GM19467 (cell line): ENCODE results near the gene F10.
"Not testable (repeated sequence)": the region's sequence is repeated elsewhere in the genome, so short reads cannot be mapped to it uniquely, and the experiment has no call there.

ENCODE experiments used
- ATAC-seq: cut with Tn5 transposase; IDR thresholded peaks from one replicate; pipeline ENCODE4 v1.9.1; 2021; ENCODE audit warnings: mild to moderate bottlenecking, moderate library complexity; ENCODE audit not compliant: unreplicated experiment

The F10 gene

DNA sequence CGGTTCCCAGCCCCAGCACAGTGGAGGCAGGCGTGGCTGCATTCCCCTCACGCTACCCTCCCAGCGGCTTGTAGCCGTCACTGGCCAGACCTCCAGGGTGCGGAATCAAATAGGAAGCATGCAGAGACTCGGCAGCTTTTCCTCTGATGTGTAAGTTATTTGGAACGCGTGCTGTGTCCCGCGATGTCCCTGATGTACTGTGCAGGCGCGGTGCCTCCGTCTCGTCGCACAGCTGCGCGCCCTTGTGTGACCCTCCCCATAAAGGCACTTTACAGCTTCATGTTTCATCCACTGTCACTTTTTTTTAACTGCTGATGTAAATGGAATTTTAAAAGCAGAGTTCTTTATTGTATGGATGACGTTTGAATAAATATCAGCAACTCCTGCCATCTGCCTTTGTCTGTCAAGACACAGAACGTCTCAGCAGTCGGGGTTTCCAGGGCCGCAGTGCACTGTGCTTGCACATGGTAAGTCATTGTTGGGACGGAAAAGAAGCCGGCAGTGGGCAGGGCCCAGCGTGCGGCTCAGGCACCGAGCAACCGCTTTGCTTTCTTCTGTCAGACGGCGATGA, 24.4 kb upstream of the F10 start:
- no peak for ATAC-seq

DNA sequence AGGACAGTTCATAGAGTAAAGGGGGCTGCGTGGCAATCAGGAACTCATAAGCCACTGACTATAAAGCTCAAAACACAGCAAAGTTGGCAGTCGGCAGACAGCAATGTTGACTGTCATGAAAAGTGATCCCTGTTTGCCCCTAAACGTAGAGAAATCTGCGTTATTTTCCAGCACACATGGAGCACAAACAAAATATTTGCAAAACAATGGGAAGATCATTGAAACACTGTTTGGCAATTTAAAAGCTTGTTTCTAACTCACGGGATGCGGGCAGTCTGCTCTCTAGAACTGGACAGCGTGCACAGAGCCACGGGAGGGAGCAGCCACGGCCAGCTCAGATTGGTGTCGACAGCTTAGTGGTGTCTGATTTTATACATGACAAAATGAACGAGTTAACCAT, 23.5 kb upstream of the F10 start:
- ATAC-seq = no peak

DNA sequence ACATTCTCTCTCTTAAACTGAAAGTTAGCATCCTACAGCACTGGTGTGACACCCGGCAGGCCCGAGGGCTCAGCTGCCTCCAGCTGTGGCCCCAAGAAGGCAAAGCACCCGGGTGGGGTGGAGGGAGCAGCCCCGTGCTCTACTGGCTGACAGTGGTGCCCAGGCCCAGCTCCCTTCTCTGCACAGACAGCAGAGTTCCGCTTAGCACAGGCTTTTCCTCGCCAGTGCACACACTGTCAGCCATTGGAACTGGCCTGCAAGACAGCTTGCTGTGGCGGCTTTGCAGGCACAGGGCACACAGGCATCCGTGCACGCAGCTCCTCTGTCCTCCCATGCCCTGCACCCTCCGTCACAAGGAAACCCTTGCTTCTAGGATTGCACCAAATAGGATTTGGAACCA, 20.3 kb upstream of the F10 start:
- ATAC-seq = not testable (repeated sequence)

DNA sequence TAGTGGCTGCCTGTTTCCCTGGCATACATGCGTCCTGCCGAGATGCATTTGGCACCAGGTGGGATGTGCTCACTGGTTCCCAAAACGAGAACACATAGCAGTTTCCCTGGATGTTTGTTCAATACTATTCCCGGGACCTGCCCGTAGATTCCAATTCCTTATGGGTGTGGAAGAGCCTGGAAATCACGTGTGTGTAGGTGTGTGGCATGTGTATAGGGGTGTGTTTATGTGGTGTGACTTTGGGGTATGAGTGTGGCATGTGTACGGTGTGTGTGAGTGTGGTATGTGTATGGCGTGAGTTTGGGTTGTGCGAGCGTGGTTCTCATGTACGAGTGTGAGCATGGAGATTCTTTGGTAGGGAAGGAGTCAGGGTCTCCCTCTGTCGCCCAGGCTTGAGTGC, 19.9 kb upstream of the F10 start:
- ATAC-seq = no peak

DNA sequence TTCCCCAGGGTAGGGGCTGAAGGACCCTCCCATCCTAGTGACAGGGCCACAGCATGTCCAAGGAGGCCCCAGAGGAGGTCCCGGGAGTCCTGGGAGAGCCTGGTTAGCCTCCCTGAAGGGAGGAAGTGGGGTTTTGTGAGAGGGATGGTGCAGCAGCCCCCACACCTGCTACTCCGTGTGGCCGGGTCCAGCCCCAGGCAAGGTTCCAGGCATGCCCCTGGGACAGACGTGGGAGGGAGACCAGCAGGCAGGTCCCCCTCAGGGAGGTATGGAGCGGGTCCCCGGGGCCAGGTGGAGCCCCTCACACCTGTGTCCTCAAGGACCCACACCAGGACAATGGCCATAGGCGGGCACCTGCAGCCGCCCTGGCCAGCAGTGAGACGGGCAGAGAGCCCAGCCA, 19.0 kb upstream of the F10 start:
- no peak for ATAC-seq

DNA sequence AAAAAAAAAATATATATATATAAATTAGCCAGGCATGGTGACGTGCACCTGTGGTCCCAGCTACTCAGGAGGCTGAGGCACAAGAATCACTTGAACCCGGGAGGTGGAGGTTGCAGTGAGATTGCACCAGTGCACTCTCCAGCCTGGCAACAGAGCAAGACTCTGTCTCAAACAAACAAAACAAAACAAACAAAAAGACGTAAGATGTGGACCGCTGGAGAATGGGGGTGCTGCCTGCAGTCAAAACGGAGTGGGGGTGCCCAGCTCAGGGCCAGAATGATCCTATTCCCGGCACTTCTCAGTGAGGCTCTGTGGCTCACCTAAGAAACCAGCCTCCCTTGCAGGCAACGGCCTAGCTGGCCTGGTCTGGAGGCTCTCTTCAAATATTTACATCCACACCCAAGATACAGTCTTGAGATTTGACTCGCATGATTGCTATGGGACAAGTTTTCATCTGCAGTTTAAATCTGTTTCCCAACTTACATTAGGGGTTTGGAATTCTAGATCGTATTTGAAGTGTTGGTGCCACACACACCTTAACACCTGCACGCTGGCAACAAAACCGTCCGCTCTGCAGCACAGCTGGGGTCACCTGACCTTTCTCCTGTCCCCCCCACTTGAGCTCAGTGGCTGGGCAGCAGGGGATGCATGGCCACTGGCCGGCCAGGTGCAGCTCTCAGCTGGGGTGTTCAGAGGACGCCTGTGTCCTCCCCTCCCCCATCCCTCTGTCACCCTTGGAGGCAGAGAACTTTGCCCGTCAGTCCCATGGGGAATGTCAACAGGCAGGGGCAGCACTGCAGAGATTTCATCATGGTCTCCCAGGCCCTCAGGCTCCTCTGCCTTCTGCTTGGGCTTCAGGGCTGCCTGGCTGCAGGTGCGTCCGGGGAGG, 17.3 kb upstream of the F10 start, which contains the start of gene F7:
Gene F7 (plus strand): TSS at position 760 of the 889 bp plus-strand sequence. CDS start 51 bp downstream, at position 811.
- no peak for ATAC-seq

DNA sequence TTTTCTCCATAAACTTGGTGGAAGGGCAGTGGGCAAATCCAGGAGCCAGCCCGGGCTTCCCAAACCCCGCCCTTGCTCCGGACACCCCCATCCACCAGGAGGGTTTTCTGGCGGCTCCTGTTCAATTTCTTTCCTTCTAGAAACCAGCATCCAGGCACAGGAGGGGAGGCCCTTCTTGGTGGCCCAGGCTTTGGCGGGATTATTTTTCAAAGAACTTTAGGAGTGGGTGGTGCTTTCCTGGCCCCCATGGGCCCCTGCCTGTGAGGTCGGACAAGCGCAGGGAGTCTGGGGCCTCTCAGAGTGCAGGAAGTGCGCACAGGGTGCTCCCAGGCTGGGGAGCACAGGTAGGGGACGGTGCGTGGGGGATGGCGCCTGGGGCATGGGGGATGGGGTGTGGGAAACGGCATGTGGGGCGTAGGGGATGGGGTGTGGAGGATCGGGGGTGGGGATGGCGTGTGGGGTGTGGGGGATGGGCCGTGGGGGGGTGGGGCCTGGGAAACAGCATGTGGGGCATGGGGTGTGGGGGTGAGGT, 16.6 kb upstream of the F10 start:
- no peak for ATAC-seq

DNA sequence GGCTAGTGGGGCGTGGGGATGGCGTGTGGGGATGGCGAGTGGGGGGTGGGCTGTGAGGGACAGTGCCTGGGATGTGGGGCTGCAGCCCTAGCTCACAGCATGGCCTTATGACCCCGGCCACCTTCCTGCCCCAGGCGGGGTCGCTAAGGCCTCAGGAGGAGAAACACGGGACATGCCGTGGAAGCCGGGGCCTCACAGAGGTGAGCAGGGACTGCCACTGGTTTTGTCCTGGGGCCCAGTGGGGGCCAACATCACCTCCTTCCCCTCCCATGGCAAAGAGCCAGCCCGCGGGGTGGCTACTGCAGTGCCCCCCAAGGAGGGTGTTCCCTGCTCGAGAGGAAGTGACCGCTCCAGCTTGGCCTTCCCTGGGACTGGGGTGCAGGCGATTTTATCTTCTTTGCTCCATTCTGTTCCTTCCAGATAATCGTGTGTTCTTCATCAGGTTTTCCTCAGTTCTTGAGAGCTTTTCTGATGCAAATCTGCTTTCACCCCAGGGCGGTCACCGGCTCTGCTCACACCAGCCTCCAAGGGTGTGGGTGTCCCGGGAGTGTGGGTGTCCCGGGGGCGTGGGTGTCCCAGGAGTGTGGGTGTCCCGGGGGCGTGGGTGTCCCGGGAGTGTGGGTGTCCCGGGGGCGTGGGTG, 15.8 kb upstream of the F10 start:
- no peak for ATAC-seq

DNA sequence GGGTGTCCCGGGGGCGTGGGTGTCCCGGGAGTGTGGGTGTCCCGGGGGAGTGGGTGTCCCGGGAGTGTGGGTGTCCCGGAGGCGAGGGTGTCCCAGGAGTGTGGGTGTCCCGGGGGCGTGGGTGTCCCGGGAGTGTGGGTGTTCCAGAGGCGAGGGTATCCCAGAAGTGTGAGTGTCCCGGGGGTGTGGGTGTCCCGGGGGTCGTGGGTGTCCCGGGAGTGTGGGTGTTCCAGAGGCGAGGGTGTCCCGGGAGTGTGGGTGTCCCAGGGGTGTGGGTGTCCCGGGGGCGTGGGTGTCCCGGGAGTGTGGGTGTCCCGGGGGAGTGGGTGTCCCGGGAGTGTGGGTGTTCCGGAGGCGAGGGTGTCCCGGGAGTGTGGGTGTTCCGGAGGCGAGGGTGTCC, 14.1 kb upstream of the F10 start:
- ATAC-seq = not testable (repeated sequence)

DNA sequence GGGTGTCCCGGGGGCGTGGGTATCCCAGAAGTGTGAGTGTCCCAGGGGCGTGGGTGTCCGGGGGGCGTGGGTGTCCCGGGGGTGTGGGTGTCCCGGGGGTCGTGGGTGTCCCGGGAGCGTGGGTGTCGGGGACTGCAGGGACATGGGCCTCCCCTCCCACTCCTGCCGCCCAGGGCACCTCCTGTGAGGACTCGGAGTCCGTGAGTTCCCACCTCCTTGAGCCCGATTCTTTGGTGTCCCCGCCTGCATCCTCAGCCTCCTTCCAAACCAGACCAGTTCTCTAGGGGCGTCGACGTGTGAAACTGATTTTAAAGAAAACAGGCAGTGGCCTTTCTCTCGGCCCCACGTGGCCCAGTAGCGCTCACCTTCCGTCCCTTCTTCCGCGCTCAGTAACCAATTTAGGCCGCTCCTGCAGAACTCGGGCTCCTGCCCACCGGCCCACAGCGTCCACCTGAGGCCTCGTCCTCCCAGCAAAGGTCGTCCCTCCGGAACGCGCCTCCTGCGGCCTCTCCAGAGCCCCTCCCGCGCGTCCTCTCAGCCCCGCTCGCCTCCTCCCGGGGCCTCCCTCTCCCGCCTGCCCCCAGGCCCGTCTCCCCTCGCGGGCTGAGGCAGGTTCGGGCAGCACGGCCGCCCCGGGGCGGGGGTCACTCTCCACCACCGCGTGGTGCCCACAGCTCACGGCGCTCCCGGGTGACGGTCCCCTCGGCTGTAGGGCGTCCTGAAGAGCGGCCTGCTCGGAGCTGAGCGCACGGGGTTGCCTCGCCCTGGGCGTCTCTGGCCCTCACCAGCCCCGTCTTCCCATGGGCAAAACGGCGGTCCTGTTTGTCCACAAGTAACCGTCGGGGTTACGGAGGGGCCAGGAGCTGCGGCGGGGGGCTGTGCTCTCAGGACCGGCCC, 13.2 kb upstream of the F10 start:
- no peak for ATAC-seq

DNA sequence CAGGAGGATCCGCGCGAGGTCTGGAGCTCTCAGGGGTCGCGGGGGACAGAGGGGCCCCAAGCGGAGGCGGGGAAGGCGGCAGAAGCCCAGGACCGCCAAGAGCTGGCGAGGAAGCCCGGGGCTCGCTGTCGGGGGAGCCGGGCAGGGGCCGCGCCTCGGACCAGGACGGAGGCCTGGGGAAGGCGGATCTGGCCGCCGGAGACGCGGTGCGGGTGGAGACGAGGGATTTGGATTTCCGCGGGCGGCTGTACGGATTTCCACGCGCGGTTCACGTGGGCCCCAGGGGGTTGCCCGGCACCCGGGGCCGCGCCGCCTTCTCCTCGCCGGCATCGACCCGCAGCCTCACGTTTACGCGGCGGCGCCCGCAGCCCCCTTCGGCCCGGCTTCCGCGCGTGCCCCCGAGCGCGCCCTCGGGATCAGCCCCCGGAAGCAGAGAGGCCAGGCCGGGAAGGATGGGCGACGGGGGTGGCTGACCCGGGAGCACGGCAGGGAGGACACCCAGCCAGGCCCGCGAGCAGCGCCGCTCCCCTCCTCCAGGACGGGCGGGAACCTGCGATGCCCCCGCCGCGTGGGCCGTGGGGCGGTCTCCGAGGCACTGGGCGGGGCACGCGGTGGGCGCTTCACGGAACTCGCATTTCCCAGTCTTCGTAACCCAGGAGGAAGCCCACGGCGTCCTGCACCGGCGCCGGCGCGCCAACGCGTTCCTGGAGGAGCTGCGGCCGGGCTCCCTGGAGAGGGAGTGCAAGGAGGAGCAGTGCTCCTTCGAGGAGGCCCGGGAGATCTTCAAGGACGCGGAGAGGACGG, 12.3 kb upstream of the F10 start:
- no peak for ATAC-seq

DNA sequence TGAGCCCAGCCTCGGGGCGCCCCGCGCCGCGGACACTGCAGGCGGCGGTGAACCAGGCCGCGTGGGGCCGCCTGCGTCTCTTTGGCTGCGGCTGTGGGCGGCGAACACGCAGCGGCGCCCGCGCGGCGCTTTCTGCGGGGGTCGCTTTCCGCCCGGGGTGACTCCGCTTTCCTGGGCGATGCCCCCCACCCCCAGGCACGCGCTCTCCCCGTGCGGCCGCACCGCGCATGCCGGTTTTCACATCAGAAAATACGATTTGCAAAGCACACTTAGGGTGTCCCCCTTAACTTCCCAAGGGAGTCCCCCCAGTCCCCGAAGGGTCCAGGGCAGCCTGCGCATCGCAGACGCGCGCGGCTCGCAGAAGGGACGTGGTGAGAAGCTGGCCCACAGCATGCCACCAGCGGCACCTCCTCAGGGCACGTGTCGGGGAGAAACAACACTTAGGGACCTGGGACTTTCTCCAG, 11.7 kb upstream of the F10 start:
- no peak for ATAC-seq

DNA sequence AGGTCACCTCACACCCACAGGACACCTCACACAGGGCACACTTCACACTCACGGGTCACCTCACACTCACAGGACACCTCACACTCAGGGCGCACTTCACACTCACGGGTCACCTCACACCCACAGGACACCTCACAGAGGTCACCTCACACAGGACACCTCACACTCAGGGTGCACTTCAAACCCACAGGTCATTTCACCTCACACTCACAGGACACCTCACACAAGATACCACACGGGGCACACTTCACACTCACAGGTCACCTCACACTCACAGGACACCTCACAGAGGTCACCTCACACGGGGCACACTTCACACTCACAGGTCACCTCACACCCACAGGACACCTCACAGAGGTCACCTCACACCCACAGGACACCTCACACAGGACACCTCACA, 10.8 kb upstream of the F10 start:
- ATAC-seq = not testable (repeated sequence)

DNA sequence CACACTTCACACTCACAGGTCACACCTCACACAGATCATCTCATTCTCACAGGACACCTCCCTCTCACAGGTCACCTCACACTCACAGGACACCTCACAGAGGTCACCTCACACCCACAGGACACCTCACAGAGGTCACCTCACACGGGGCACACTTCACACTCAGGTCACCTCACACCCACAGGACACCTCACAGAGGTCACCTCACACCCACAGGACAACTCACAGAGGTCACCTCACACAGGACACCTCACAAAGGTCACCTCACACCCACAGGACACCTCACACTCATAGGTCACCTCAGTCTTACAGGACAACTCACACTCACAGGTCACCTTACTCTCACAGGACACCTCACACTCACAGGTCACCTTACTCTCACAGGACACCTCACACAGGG, 10.1 kb upstream of the F10 start:
- ATAC-seq = not testable (repeated sequence)

DNA sequence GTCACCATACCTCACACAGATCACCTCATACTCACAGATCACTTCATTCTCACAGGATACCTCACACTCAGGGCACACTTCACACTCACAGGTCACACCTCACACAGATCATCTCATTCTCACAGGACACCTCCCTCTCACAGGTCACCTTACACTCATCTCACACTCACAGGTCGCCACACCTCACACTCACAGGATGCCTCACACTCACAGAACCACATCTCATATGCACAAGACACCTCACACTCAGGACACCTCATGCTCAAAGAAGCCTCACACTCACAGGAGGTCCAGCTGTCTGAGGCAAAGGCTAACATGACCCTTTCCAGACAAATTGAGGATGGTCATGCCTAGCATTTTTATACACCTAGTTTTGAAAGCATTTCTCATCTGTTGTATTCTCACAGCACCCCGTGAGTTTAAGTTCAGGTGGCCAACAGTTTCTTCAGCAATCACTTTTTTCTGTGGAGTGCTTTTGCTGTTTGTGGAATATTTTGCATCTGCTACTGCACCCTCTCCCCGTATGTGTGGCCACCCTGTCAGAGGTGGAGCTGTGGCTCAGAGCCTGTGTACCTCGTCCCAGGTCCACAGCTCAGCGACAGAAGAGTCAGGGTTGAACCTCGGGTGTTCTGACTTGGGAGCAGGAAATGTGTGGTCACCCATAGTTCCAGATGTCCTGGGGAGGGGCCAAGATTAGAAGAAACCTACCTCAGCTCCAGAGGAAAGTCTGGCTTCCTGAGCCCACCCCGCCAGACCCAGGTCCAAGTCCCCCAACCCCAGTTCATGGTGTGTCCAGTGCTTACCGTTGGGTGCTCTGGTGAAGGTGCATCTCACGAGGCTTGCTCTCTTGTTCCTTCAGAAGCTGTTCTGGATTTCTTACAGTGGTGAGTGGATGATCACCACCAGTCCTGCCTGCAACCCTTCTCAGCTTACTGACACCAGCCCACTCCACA, 9.4 kb upstream of the F10 start:
- no peak for ATAC-seq

DNA sequence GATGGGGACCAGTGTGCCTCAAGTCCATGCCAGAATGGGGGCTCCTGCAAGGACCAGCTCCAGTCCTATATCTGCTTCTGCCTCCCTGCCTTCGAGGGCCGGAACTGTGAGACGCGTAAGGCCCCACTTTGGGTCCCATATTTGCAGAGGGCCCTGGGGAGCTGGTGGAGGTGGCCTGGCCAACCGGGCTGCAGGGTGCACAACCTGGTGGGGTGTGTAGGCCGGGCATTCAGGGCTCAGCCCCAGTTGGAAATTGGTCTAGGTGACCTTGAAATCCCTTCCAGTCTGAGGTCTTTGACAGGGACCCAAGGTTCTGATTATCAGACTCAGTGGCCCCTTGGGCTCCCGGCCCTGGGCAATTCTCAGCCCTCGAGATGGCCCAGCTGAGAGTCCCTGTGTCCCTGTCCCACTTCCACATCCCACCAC, 8.7 kb upstream of the F10 start:
- no peak for ATAC-seq

DNA sequence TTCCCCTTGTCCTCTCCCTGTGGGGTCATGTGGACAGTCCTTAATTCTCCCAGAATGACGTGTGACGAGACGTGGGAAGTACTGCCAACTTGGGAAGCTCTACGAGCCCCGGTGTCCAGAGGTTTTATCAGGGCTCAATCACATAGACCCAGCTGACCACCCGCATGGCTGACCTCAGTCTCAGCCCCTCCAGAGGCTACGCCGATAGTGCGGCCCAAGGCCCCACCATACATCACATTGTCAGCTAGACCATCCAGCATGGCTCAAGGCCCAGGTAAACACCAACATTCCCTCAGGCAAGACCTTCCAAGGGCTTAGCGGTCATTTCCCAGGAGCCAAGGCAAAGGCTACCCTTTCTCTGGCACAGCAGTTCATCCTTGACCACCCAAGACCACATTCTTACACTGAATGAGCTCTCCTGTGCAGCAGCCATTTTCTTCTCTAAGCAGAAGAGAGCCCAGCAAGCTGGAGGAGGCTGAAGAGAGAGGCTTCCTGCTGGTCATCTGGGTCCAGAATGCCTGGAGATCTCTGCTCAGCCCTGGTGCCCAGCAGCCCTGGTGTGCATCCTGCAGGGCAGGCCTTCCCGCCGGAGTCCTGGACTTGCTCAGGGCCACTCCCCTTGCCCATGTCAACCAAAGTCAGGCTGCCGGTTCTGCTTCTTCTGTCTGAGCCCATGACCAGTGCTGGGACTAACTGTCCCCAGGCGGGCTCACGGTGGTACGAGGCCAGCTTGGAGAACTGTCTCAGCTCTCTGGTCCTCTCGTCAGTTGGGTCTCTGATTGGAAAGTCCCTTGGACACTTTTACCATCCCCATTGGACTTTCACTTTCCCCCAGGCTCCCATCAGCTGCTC, 7.9 kb upstream of the F10 start:
- ATAC-seq = no peak
